Measurements from ENCODE around the gene SERAC1.

SERAC1 gene

GRCh38 chr6:158118886-158119285 lies 49.2 kb downstream of the SERAC1 start:
- DNase-seq: no peak

DNA sequence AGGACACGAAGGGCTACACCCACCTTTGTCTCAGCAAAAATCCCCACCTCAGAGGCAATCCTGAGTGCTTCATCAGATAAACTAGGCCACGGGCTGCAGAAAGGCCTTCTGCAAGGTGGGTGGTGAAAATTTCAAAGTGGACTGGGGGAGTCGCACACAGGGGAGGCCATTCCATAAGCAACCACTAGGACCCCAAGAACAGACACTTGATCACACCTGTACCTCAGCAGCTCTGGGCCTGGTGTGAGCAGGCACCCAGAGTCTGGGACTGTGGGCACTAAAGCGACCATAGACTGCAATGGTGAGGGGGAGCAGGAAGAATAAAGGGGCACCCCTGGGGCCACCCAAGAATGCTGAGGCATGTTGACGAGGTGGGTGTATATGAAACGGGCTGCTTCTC lies 52.6 kb downstream of the SERAC1 start:
- DNase-seq: no peak

DNA sequence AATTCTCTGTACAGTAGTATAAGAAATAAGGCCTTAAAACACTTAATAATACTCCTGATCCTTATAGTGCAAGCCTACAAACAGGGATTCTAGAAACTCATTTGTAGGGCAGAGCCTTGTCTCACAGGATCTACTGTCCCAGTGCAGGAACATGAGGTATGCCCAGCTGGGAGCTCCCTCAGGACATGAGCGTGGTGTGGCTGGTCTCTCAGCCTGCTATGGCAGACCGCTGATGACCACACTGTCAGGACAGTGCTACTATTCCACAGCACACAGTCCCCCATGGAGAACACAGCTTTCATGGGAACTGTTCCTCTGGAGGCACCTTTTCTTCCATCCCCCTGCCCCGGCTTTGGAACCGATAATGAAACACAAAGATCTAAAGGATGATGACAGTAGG lies 53.0 kb downstream of the SERAC1 start:
- no peak for DNase-seq

GRCh38 chr6:158113802-158114201 lies 54.3 kb downstream of the SERAC1 start:
- no peak for DNase-seq

DNA sequence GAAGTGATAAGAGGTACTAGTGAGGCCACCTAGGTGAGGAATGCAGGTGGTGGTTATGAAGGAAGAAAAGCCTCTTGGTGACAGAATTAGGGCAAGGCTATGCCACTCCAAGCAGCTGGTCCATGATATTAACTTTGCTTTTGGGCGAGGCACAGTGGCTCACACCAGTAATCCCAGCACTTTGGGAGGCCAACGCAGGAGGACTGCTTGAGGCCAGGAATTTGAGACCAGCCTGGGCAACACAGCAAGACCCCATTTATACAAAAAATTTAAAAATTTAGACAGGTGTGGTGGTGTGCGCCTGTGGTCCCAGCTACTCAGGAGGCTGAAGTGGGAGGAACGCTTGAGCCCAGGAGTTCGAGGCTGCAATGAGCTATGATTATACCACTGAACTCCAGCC lies 56.1 kb downstream of the SERAC1 start:
- no peak for DNase-seq

- DNase-seq: no peak
Observed at GRCh38 chr6:158110986-158111385, 57.1 kb downstream of the SERAC1 start.

DNA sequence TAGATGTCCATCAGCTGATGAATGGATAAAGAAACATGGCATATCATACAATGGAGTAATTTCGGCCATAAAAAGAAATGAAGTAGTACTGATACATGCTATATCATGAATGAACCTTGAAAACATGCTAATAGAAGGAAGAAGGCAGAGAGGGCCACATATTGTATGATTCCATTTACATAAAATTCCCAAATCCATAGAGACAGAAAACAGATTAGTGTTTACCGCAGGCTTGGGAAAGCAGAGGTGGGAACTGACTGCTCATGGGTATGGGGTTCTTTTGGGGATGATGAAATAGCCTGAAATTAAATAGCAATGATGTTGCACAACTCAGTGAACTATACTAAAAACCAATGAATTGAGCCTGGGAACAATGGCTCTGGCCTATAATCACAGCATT lies 58.3 kb downstream of the SERAC1 start:
- no peak for DNase-seq

- DNase-seq: no peak
Observed at GRCh38 chr6:158104696-158105095, 63.4 kb downstream of the SERAC1 start.

DNA sequence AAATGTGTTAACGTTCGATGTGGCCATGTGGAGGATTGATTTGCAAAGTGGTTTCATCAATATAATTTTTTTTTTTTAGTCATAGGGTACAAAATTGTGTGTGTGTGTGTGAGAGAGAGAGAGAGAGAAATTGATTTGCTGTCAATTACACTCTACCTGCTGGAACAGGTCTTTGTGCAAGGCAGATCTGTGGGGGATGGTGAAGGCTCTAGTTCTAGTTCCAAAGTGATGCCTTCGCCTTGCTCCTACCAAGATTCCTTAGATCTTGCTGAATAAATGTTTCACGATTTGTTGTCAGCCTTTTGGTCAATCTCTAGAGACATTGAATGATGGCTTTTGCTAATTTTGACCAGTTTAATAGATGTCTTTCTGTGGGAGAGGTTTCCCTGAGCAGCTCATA lies 64.8 kb downstream of the SERAC1 start:
- DNase-seq: no peak

DNA sequence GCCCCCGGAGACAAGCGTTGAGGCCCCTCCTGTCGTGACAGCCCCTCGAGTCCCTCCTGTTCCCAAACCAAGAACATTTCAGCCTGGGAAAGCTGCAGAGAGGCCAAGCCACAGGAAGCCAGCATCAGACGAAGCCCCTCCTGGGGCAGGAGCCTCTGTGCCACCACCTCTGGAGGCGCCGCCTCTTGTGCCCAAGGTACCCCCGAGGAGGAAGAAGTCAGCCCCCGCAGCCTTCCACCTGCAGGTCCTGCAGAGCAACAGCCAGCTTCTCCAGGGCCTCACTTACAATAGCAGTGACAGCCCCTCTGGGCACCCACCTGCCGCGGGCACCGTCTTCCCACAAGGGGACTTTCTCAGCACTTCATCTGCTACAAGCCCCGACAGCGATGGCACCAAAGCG lies 72.4 kb downstream of the SERAC1 start:
- DNase-seq: no peak

DNA sequence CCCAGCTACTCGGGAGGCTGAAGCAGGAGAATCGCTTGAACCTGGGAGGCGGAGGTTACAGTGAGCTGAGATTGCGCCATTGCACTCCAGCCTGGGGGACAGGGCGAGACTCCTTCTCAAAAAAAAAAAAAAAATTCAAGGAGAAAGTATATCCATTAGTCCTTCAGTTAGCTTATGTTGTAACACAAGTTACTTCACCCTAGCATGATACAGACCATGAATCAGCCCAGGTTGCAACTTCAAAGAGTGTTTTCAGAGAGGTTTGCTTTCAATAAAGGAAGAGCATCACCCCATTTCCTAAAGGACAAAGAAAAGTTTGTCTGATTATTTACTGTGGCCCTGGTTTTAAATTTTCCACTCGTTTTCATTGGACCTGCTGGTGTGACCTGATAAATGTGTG lies 73.0 kb downstream of the SERAC1 start:
- DNase-seq: no peak

- no peak for DNase-seq
Observed at GRCh38 chr6:158092806-158093205, 75.3 kb downstream of the SERAC1 start.

GRCh38 chr6:158087224-158087867 lies 80.7 kb downstream of the SERAC1 start:
- DNase-seq: no peak

- no peak for DNase-seq
Observed at GRCh38 chr6:158086504-158087223, 81.4 kb downstream of the SERAC1 start.

DNA sequence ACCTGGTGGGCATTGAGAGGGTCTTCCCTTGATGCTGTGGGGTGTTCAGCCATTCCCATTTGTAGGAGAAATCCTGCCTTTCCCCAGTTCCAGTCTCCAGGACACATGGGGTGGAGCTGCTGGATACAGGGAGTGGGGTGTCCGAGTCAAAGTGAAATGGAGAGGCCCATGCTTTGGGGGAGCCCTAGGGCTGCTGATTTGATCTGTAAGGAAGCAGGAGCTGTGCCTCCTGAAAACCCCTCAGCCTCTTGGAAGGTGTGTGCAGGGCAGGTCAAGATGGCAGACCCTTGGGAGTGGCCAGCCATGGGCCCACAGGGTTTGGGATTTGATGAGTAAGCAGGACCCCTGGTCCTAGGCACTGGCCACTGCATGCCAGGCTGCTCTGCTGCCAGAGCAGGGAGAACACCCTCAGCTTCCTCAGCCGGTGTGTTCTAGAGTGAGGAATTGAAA lies 82.0 kb downstream of the SERAC1 start:
- DNase-seq: no peak

- no peak for DNase-seq
Observed at GRCh38 chr6:158085261-158086053, 82.6 kb downstream of the SERAC1 start.

- DNase-seq: no peak
Observed at GRCh38 chr6:158083455-158084325, 84.4 kb downstream of the SERAC1 start.

GRCh38 chr6:158081657-158081935 lies 86.5 kb downstream of the SERAC1 start:
- no peak for DNase-seq

DNA sequence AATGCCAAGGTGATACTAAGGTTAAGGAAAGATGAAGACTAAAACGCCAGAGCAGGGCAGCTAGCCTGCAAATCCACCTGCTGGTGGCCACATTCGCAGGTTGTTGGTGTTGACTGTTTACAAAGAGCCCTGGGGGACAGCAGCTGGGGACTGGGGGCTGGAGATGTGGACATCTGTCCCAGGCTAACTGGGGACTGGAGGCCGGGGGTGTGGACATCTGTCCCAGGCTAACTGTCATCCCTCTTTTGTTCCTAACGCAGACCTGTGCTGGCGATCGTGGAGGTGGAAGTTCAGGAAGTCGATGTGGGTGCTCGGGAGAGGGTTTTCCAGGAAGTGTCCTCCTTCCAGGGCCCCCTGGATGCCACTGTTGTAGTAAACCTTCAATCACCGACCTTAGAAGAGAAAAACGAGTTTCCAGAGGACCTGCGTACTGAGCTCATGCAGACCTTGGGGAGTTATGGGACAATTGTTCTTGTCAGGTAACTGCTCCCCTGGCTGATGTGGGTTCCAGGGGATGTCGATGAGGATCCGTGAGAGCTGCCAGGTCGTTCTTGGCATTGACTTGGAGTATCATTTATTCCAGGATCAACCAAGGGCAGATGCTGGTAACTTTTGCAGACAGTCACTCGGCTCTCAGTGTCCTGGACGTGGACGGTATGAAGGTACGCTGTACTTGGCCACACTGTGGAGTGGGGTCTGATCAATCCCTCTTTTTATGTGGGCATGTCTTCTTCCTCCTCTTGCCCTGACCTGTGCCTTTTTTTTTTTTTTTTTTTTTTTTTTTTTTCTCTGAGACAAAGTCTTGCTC lies 87.0 kb downstream of the SERAC1 start:
- no peak for DNase-seq

DNA sequence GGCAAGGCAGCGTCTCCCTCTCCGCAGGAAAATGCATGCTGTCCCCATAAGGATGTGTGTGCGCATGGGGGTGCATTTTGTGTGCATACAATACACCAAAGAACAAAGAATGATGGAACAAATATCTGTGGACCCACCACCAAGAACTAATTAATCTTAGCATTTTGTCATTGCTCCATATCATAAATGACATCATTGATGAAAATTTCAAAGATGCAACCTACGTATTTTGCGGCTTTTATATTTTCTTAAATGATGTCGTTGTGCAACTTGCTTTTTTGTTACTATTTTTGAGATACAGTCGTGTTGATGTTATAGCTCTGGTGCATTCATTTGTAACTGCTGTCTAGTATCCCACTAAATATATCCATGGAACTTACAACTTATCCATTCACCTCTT lies 89.7 kb downstream of the SERAC1 start:
- DNase-seq: no peak

DNA sequence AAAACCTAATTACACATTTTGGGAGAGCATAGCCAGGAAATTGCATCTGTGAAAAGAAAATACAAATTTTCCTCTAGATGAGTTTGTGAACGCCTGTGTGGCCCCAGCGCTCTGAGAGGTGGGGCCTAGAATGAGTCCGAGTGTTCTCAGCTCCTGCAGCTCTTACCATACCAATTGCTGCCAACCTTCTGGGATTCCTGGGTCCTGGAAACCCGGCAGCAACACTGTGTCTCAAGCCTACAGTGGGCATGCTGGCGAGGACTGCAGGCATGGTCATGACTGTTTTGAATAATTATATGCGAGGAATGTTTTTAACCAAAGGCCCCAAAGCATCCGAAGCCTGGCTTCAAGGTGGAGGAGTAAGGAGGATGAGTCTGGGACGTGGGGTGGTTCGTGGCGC lies 90.4 kb downstream of the SERAC1 start:
- DNase-seq: no peak

DNA sequence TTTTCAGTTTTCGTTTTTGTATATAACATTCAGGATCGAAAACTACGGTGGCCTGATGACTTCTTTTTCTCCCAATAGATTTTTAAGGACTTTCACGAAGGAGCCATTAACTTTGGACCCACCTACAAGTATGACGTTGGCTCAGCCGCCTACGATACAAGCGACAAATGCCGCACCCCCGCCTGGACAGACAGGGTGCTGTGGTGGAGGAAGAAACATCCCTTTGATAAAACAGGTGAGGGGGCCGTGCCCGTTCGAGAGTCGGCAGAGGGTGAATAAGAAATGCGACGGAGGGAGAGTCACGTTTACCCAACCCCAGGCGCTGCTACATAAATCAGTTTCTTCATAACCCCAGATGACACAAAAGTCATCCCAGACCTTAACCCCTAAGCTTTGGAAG lies 91.5 kb downstream of the SERAC1 start:
- no peak for DNase-seq

Measured in T-helper 9 cell (primary cell).